Measurements from ENCODE around the gene ETV3. TPM values are rescaled to one million over a fixed set of nuclear protein-coding genes. Genes with fewer than 3 reads are reported as not detected.

The ETV3 gene
- total RNA-seq, 1 experiment from 2014 or later: 22.2 TPM

GRCh38 chr1:157073944-157074685 is 64.1 kb downstream of the ETV3 start:
- intact Hi-C loops (cut with micrococcal nuclease; ENCODE audit: unreplicated experiment) (loop anchor here (10.0 kb wide), 2 partner anchors 69 to 99 kb away; no protein-coding TSS in a partner anchor), in situ Hi-C loops (cut with HindIII; ENCODE audit: low pct_unique_long_range_greater_than_20kb, low sequenced_read_pairs) (no loop called here)
- no TSS peak for BruUV-seq (replicated peaks)
- no peaks in the 10 kb centered on the region for H3K9me3 ChIP-seq (ENCODE audit: control insufficient read depth, insufficient read depth, low read depth, low read length)
- H3K4me3 ChIP-seq (ENCODE audit: low read depth in 2 of 2, low read length in 2 of 2): peak overlapping the region; percentile 7 to 37; a peak in 1 of 4 replicates
- H3K27ac ChIP-seq (ENCODE audit: low read length): no peak overlapping the region
- no peaks in the 10 kb centered on the region for H3K4me1 ChIP-seq (ENCODE audit: control insufficient read depth, insufficient read depth, low read length)
- ATAC-seq (peak; percentile 86), DNase-seq (ENCODE audit: low read depth, low spot score) (no peak)
- ChIA-PET POLR2A (interaction anchor here (0.6 kb wide), 2 partner anchors 107 to 124 kb away, joined by 3 to 6 read pairs; no protein-coding TSS in a partner anchor), CTCF (interaction anchor here (0.8 to 1.1 kb wide), 9 partner anchors 11 to 146 kb away, joined by 3 to 10 read pairs (median 4); no protein-coding TSS in a partner anchor)
- peak; percentile 77 for TF ChIP-seq CTCF (IDR thresholded peaks at IDR 0.05)
- no peak for TF ChIP-seq REST (IDR thresholded peaks at IDR 0.05; ENCODE audit: insufficient read depth in 1 of 2, low read depth in 2 of 2, low read length in 1 of 2)
- TF ChIP-seq TCF7L2 (IDR thresholded peaks at IDR 0.05; ENCODE audit: low read depth, low read length): no peak
- H3K36me3 ChIP-seq (ENCODE audit: control insufficient read depth, insufficient read depth, low read length): no peaks in the 10 kb centered on the region
- H3K27me3 ChIP-seq (ENCODE audit: control insufficient read depth, insufficient read depth, low read length): peaks cover 7% of the 10 kb centered on the region; the same call in 1 of the 2 replicates

Other genes with a start within 250 kb of the ETV3 start
- gene PEAR1, start 244.7 kb downstream of the ETV3 start, total RNA-seq (2021; ENCODE audit: unreplicated experiment): 16.1 TPM
- gene LRRC71, start 217.8 kb downstream of the ETV3 start, total RNA-seq (2021; ENCODE audit: unreplicated experiment): 0.77 TPM
- gene ARHGEF11, start 92.7 kb downstream of the ETV3 start, total RNA-seq (2021; ENCODE audit: unreplicated experiment): 55.5 TPM
- gene ETV3L, start 38.6 kb downstream of the ETV3 start, total RNA-seq (2021; ENCODE audit: unreplicated experiment): not detected

Measured in Panc1 (cell line).